TTC549 (cell line): ENCODE data around the gene EDC3.
"Not testable (repeated sequence)": the region's sequence is repeated elsewhere in the genome, so short reads cannot be mapped to it uniquely, and the experiment has no call there.

Source experiments
- FAIRE-seq: peaks from 2 replicates; lab custom pipeline; 2012; peaks lifted over from hg19 to GRCh38; lab: Jason Lieb, UNC

The EDC3 gene

DNA sequence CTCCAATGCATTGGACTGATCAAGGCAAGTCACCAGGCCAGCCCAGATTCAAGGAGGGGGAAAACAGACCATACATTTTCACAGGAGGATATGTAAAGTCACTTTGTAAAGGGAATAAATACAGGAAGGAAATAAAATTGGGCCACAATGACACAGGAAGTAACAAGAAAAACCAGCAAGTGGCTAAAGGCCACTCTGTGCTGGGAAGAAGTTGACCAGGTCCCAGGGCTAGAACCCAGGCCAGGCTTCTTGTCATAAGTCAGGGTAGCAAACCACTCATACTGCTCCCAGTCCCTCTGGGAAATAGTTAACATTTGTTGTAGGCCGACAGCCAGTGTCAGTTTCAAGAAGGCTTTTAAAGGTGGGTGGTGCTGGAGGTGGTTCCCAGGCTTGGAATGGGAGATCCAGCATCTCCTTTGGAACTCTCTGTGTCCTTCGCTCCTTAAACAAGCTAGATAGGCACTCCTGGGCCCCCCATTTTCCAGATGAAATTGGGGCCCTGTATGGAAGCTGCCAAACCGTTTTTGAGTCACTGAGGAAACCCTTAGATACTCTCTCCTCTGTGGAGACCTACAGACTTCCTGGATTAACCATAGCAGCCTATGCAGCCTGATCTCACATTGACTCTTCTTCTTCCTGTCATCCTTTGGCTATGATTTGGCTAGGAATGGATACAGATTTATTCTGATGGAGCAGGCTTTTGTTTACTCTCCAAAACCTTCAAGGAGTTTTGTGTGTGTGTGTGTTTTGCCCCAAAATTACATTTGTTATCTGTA lies 14.7 kb upstream of the EDC3 start:
- no peak for FAIRE-seq

DNA sequence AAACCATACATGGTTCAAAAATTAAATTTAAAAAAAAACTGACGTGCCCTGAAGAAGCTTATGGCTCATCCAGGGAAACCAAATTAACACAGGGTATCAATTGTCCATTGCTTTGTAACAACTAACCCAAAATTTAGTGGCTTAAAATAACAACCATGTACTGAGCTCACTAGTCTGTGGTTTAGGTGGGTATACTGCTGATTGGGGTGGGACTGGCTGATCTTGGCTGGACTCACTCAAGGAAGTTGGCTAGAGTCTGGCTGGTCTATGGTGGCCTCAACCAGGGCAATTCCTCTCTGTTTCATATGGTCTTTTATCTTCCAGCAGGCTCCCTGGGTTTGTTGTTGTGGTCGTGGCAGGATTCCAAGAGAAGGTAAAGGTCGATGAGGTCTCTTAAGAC lies 14.1 kb upstream of the EDC3 start:
- FAIRE-seq = no peak

DNA sequence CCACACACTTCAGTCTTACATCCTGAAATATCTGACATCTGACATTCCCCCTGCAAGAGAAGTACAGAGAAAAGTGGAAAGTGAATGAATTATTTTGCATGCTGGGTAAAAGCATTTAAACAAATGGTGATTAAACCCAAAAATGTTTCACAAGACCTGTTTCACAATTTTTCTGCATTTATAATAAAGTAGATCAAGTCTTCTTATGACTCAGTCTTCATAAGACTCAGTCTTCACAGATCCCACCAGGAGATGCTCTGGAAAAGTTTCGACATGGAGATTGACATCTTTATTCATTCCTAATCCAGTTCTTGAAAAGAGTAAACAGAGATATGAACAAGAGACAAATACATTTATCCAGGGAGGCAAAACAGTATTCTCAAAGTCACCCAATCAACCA lies 13.2 kb upstream of the EDC3 start:
- FAIRE-seq = no peak

DNA sequence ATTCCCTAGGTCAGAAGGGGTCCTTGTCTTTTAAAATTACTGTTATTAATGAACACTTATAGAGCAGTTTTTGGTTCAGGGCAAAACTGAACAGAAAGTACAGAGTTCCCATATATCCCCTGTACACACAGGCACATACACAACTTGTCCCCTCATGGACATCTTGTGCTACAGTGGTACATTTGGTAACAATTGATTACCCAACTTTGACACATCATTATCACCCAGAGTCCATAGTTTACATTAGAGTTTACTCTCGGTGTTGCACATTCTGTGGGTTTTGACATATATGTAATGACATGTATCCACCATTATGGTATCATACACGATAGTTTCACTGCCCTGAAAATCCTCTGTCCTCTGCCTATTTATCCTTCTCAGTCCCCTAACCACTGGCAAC lies 984 bp upstream of the EDC3 start:
- no peak for FAIRE-seq

DNA sequence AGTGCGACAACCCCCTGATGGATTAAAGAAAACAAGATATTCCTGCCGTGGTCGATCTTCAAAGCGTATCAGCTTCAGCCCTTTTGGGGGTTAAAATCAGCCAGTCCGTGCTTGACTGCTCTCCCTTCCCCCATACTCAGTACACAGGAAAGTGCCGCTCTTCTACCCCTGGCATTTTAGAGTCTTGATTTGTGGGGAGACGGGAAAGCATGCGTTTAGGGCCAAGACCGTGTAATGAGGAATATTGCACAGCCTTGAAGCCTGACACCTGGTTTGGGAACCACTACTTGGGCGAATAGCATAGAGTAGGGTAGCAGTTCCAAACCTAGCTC lies 540 bp upstream of the EDC3 start:
- FAIRE-seq = no peak

DNA sequence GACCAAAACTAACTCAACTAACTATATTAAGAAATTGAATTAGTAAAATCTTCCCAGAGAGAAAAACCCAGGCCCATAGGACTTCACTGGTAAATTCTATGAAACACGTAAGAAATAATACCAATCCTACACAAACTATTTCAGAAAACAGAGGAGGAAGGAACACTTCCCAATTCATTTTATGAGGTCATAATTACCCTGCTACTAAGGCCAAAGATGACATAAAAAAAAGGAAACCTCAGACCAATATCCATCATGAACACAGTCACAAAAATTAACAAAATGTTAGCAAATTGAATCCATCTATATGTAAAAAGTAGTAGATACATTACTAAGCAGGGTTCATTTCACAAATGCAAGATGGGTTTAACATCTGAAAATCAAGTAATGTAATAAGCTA lies 3.5 kb downstream of the EDC3 start:
- FAIRE-seq = no peak

DNA sequence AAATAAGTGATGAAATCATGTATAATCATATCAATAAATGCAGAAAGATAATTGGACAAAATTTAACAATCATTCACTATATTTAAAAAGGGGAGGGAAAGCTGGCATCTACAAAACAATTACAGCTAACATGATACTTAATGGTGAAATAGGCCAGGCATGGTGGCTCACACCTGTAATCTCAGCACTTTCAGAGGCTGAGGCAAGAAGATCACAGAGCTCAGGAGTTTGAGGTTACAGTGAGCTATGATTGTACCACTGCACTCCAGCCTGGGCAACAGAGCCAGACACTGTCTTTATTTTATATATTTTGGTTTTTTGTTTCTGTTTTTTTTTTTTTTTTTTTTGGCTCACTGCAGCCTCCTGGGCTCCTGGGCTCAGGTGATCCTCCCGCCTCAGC lies 12.1 kb downstream of the EDC3 start:
- no peak for FAIRE-seq

DNA sequence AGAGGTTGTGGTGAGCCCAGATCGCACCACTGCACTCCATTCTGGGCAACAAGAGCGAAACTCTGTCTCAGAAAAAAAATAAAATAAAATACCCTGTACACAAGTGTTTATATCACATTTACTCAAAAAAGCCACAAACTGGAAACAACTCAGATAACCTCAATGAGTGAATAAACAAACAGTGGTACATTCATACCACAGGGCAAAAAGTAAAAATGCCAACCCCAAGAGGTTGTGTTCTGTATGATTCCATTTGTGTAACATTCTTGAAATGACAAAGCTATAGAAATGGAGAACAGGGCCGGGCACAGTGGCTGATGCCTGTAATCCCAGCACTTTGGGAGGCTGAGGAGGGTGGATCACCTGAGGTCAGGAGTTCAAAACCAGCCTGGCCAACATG lies 12.9 kb downstream of the EDC3 start:
- no peak for FAIRE-seq

DNA sequence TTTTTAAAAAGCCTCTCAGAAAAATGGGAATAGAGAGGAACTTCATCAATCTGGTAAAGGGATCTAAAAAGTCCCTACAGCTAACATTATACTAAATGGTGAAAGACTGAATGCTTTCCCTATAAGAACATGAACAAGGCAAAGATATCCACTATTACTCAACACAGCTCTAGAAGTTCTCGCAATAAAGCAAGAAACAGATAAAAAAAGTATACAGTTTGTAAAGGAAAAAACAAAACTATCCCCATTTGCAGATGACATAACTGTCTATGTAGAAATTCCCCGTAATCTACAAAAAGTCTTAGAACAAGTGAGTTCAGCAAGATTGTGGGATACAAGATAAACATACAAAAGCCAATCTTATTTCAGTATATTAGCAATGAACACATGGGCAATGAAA lies 15.4 kb downstream of the EDC3 start:
- no peak for FAIRE-seq

DNA sequence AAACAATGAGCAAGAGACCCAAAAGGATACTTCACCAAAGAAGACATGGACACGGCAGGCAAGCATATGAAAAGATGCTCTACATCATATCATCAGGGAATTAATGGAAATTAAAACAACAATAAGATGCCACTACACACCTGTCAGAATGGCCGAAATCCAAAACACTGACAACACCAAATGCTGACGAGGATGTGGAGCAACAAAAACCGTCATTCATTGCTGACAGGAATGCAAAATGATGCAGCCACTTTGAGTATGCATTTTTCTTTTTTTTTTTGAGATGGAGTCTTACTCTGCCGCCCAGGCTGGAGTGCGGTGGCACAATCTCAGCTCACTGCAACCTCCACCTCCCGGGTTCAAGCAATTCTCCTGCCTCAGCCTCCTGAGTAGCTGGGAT lies 19.0 kb downstream of the EDC3 start:
- no peak for FAIRE-seq

DNA sequence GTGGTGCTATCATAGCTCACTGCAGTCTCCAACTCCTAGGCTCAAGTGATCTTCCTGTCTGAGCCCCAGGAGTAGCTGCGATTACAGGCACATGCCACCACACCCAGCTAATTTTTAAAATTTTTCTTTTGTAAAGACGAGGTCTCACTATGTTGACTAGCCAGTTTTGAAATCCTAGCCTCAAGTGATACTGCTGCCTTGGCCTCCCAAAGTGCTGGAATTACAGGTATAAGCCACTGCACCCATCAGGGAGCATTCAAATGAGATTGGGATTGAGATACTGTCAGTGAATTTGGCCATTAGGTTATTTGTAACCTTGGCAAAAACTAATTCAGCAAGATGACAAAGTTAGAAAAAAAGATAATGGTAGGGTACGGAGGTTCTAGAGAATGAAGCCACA lies 21.7 kb downstream of the EDC3 start:
- FAIRE-seq = no peak

DNA sequence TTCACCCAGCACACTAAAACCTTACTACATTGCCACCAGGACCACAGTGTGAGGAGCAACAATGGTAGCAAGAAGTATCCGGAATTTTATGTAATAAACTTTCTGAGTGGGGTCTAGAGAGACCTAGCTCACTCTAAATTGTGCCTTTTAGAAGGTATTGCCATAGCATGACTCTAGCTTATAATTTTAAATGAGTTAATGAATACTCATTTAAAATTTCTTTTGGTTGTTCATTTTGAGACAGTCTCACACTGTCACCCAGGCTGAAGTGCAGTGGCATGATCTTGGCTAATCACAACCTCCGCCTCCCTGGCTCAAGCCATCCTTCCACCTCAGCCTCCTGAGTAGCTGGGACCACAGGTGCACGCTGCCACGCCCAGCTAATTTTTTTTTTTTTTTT lies 26.2 kb downstream of the EDC3 start:
- no peak for FAIRE-seq

DNA sequence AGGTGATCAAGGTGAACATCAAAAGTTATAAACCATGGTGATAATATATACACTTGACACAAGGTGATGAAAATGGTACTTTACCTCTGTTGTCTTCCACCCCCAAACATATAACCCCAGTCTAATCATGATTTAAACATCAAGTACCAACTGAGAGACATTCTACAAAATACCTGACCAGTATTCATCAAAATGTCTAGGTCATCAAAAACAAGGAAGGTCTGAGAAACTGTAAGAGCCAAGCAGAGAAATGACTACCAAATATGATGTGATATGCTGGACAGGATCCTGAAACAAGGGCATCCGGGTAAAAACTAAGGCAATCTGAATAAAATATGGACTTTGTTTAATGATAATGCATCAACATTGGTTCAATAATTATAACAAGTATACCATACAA lies 27.8 kb downstream of the EDC3 start:
- FAIRE-seq = no peak

DNA sequence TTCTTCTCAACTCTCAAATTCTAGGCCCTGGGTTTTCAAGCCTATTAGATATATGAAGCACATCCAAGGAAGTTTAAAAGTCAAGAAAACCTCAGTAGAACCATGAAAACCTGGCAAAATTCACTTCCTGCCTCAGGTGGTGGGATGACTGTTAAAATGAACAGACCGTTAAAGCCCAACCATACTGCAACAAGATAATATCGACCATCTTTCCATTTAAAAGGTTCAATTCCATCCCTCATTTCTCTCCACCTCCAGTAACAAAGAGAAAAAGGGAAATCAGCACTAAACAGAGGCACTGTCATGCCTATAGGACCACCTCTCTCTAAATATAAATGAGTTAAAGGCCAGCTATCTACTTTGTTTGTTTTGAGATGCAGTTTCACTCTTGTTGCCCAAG lies 31.2 kb downstream of the EDC3 start:
- no peak for FAIRE-seq

DNA sequence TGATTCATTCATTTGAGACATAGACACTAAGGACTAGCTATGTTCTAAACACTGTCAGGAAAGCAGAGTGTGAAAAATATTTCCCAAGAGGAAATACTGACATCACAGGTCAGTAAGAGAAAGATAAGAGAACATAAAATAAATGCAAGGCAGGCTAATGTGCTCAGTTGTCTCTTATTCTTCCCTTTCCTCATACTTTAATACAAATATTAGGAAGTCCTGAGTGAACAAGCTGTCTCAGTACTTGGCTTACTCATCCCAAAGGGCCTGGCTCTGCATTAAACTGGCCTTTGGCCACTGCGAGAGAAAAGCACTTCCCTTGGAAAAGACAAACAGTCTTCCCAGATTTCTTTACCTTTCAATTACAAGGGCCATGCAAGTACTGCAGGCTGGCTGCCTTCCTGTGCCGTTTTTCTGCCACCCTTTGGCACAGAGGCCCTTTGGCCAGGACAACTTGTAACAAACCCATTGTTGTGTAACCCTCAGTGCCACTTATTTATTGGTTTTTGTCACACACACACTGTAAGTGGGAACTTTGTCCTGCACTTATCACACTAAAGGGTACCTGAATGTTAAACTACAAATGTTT lies 31.7 kb downstream of the EDC3 start:
- no peak for FAIRE-seq

DNA sequence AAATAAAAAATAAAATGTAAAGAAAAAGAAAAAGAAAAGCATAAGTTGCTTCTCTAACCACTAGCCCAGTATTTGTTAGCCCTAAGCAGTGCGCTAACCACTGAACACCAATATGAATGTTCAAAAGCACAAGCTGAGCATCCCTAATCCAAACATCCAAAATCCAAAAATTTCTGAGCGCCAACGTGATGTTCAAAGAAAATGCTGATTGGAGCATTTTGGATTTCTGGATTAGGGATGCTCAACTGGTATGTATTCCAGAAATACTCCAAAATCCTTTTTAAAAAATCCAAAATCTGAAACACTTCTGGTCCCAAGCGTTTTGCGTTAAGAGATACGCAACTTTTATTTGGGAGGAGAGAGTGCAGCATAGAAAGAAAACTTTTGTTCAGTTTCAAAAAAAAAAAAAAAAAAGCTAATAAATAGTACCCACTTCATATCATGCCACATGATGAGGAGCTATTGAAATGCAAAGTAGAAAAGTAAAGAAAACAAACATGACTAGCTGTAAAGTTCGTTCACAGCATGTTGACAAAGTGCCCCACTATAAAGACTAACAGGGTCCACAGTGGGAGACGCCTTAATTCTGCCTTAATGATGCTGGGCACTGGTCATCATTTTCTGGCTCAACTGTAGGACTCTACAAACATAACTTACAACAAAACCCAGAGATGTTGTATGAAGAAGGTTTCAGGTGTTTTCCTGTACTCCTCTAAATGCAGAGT lies 32.4 kb downstream of the EDC3 start:
- no peak for FAIRE-seq

DNA sequence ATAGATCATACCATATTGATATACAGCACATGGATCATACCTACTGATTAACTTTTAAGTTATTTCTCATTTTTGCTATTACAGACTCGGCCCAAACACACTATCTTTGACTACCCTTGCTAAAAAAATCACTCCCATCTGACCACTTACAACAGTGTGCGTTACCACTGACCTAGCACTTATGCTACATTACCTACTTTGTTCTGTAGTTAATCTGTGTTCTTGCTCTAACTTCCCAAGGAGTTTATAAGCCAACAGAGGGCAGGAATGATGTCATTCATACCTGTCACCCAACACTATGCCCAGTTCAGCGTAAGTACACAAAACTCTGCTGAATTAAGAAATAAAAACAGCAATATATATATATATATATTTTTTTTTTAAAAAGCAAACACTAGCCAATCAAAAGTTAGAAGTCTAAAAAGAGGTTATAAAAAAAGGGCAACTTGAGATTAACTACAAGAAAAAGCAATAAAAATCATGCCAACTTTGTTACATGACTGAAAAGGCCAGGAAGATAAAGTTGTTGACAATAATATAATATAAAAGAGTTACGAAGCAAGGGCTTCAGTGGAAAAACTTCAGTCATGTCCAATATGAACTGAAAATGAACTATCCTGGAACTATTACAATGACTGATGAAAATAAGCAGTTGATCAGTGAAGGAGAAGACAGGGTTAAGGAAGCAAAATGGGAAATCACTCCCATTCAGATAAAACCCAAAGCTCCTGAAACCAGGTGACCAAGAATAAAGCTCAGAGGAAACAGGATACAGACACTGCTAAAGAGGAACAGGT lies 33.6 kb downstream of the EDC3 start:
- no peak for FAIRE-seq

DNA sequence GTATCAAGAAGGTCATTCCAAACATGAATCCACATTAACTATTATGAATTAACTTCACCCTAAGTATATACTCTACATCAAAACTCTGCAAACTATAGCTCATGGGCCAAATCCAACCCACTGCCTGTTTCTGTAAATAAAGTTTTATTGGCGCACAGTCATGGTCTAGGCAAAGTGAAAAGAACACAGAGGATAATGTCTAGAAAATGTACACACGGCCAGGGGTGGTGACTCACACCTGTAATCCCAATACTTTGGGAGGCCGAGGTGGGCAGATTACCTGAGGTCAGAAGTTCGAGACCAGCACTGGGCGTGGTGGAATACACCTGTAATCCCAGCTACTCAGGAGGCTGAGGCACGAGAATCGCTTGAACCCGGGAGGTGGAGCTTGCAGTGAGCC lies 34.5 kb downstream of the EDC3 start:
- FAIRE-seq = not testable (repeated sequence)

DNA sequence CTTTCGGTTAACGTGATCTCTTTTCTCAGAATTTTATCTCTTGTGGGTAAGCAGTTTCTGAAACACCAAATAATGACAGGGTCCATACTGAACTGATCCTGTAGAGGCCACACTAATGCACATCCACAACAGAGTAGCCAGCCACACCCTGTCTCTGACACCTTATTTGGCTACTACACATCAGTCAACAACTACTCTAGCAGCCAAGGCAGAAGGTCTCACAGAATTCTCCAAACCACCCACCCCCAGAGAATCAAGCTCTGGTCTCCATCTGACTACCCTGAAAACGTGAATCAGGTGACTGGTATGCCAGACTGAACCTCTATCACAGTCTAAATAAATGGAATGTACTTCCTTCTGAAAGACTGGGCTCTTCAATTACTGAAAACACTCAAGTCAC lies 38.0 kb downstream of the EDC3 start:
- FAIRE-seq = no peak

DNA sequence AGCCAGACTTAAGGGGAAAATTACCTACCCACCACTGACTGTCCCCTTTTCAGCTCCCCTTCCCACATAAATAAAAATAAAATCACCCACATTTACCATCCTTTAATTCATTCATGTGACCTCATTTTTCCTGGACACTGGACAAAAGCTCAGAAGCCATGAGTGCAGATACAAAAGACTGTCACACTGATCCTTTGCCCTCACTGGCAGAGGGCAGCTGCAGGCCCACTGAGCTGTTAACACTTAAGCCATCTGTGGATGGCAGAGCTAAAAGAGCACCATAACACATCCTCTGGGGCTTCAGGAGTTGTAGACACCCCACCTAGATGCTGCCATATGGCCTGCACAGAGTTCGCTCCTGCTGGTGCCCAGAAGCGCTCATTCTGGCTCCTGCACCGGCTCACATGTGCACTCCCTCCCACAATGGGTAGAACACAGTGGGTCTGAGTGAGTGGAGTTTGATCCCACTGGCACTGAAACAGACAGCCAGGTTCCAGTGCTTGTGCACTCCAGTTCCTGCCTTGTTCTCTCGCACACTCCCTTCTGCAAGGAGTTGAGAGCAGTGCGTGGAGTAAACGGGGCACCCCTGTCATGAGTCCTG lies 38.8 kb downstream of the EDC3 start:
- FAIRE-seq = no peak

DNA sequence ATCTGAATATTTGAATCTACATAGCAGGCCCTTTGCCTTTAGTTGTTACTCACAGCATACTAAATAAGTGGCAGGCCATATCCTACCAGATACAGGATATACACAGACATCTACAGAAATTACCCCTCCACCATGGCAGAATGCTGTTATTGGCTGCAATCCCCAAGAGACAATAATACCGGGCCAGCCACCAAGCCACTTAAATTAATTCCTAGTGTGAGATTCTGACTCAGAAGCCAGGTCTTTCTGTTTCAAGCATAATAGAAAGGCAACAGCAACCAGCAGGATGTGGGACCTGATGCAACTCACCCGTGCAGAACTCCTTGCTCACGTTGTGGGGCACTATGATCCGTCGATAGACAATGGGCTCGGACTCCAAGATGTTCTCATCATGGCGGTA lies 40.4 kb downstream of the EDC3 start:
- no peak for FAIRE-seq

DNA sequence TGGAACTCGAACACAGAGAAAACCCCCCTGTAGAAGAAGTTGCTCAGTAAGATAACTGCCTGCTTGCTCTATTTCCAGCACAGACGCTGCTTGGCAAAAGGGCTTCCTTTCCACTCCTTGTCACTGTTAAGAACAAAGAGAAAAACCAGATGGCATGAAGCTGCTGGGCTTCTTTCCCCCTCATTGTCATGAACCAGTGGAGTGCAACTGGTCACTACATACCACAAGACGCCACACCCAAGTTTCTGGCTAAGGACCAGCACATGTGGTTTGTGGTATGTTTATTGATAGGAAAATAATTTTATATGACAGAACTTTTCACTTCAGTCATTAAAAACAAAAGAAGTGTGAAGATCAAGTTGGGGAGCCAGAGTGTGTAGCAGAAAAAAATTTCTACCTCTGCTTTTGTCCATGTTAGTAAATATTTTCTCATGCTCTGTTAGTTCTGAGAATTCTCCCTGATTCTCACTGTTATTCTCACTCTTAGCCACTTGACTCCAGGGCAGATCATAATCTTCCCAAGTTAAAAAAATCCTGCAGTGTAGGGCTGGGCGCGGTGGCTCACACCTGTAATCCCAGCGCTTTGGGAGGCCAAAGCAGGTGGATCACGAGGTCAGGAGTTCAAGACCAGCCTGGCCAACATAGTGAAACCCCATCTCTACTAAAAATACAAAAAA lies 42.3 kb downstream of the EDC3 start:
- FAIRE-seq = no peak
